ENCODE measurements around the gene TBC1D2.

Gene TBC1D2

DNA sequence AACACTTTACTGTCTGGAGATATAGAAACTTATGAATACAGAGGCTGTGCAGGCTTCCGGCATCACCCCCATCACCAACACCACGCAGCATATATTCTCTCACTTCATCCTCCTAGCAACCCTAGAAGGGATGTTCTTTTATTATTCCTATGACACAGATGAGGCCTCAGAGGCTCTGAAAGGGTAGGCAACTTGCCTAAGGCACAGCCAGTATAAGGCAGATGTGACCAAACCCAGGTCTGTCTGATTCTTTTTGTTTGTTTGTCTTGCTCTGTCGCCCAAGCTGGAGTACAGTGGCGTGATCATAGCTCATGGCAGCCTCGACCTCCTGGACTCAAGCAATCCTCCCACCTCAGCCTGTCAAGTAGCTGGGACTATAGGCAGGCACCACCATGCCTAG is 40.2 kb downstream of the TBC1D2 start:
- Mint-ChIP-seq H3K27me3 (ENCODE audit: low read depth) (peaks cover 7% of the 10 kb centered on the region), H3K9me3 (no peaks in the 10 kb centered on the region), H3K36me3 (ENCODE audit: low read depth) (no peaks in the 10 kb centered on the region), H3K27ac (no peak overlapping the region), H3K4me1 (no peaks in the 10 kb centered on the region), H3K4me3 (no peak overlapping the region)
- TF ChIP-seq CTCF (IDR thresholded peaks at IDR 0.05; ENCODE audit: unreplicated experiment in 3 of 3), result no peak

DNA sequence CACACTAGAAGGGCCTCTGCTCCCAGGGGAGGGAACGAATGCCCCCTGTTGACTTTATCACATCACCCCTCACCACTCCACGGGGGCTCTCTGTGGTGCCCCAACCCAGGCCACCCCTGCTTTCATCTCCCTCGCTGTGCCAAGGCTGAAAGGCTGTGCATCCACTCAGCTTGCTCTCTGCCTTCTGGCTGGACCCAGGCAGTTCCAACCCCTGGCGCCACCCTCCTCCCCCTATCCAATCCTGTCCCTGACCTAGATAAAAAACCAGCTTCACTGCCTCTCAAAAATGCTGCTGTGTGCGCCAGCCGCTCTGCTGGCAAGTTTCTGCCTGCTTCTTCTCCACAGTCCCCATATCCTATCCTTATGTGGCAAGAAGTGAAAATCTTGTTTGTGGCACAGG is 40.6 kb downstream of the TBC1D2 start:
- no peak overlapping the region for H3K27ac Mint-ChIP-seq
- TF ChIP-seq CTCF (IDR thresholded peaks at IDR 0.05; ENCODE audit: unreplicated experiment in 3 of 3), result no peak
- no peaks in the 10 kb centered on the region for H3K36me3 Mint-ChIP-seq (ENCODE audit: low read depth)
- no peaks in the 10 kb centered on the region for H3K4me1 Mint-ChIP-seq
- no peak overlapping the region for H3K4me3 Mint-ChIP-seq
- no peaks in the 10 kb centered on the region for H3K9me3 Mint-ChIP-seq
- H3K27me3 Mint-ChIP-seq (ENCODE audit: low read depth), result peaks cover 7% of the 10 kb centered on the region

DNA sequence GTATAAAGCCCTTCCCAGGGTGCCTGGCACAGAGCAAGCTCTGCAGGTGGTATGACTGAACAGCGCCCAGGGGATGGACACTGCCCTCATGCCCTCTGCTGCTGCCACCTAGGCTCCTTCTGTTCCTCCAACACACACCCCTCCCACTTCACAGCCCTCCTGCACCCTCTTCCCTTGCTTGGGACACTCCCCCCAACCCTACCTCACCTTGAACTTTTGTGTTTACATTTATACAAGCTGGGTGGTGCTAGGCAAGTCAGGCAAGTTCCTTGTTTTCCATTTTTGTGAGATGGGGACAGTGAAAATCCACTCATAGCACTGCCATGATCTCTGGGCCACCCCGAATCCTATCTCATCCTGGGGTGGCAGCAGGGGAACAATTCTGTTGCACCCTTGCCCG is 44.2 kb downstream of the TBC1D2 start:
- Mint-ChIP-seq H3K27me3 (ENCODE audit: low read depth) (peaks cover 10% of the 10 kb centered on the region), H3K36me3 (ENCODE audit: low read depth) (no peaks in the 10 kb centered on the region), H3K27ac (no peak overlapping the region), H3K4me3 (no peak overlapping the region), H3K4me1 (peaks cover 12% of the 10 kb centered on the region), H3K9me3 (no peaks in the 10 kb centered on the region)
- TF ChIP-seq CTCF (IDR thresholded peaks at IDR 0.05; ENCODE audit: unreplicated experiment in 3 of 3), result no peak

GRCh38 chr9:98210435-98210834 is 45.0 kb downstream of the TBC1D2 start:
- no peaks in the 10 kb centered on the region for H3K36me3 Mint-ChIP-seq (ENCODE audit: low read depth)
- TF ChIP-seq CTCF (IDR thresholded peaks at IDR 0.05; ENCODE audit: unreplicated experiment in 3 of 3), result no peak
- peaks cover 12% of the 10 kb centered on the region for H3K4me1 Mint-ChIP-seq
- H3K4me3 Mint-ChIP-seq, result no peak overlapping the region
- H3K27me3 Mint-ChIP-seq (ENCODE audit: low read depth), result peaks cover 14% of the 10 kb centered on the region
- no peaks in the 10 kb centered on the region for H3K9me3 Mint-ChIP-seq
- no peak overlapping the region for H3K27ac Mint-ChIP-seq

DNA sequence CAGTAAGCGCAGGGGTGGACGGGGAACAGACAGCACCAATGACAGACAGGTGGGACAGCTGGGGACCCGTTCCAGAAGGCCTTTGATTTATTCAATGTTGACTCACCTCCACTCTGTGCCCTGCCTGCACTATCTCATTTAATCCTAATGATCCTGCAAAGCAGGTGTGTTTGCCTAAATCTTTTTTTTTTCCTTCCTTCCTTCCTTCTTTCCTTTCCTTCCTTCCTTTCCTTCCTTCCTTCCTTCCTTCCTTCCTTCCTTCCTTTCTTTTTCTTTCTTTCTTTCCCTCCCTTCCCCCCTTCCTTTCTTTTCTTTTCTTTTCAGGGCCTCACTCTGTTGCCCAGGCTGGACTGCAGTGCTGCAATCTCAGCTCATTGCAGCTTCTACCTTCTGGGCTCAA is 45.9 kb downstream of the TBC1D2 start:
- no peaks in the 10 kb centered on the region for H3K36me3 Mint-ChIP-seq (ENCODE audit: low read depth)
- no peak overlapping the region for H3K4me3 Mint-ChIP-seq
- no peaks in the 10 kb centered on the region for H3K9me3 Mint-ChIP-seq
- peaks cover 12% of the 10 kb centered on the region for H3K4me1 Mint-ChIP-seq
- no peak overlapping the region for H3K27ac Mint-ChIP-seq
- TF ChIP-seq CTCF (IDR thresholded peaks at IDR 0.05; ENCODE audit: unreplicated experiment in 3 of 3), result no peak
- H3K27me3 Mint-ChIP-seq (ENCODE audit: low read depth), result peaks cover 18% of the 10 kb centered on the region

- H3K27ac Mint-ChIP-seq, result no peak overlapping the region
- no peak for TF ChIP-seq CTCF (IDR thresholded peaks at IDR 0.05; ENCODE audit: unreplicated experiment in 3 of 3)
- no peaks in the 10 kb centered on the region for H3K36me3 Mint-ChIP-seq (ENCODE audit: low read depth)
- H3K9me3 Mint-ChIP-seq, result no peaks in the 10 kb centered on the region
- peaks cover 12% of the 10 kb centered on the region for H3K4me1 Mint-ChIP-seq
- peaks cover 19% of the 10 kb centered on the region for H3K27me3 Mint-ChIP-seq (ENCODE audit: low read depth)
- H3K4me3 Mint-ChIP-seq, result no peak overlapping the region
Observed at GRCh38 chr9:98208635-98209034, 46.8 kb downstream of the TBC1D2 start.

All from nephron (organoid).